ENCODE measurements around the gene GABRA6. TPM values are rescaled to one million over a fixed set of nuclear protein-coding genes. Genes with fewer than 3 reads are reported as not detected.

Gene GABRA6
- total and polyA plus RNA-seq, 2 experiments from 2014 or later, result not detected

DNA sequence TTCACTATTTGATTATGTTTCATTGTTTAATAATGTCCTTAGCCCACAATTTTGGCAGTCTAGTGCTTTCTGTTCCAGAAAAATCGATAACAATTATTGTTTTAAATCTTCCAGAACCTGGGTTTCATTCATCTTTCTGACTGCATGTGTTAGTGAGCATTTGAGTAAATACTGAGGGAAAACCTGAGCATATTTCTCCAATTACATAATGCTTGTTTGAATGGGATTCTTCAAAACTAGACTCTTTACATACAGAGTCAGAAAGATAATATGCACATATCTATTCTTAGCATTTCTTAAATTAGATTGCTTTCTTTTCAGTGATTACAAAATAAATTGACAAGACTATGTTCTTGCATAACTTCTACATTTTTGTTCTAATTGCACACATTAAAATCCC lies 21.9 kb downstream of the GABRA6 start:
- Mint-ChIP-seq H3K4me3 (no peak overlapping the region), H3K27me3 (ENCODE audit: insufficient read depth, low read depth, poor library complexity) (no peaks in the 10 kb centered on the region), H3K27ac (no peak overlapping the region), H3K36me3 (ENCODE audit: low read depth) (no peaks in the 10 kb centered on the region; the same call in 2 of the 3 replicates), H3K4me1 (no peaks in the 10 kb centered on the region), H3K9me3 (no peaks in the 10 kb centered on the region)
- Histone ChIP-seq H3K27me3 (ENCODE audit: insufficient read depth) (no peaks in the 10 kb centered on the region), H3K27ac (ENCODE audit: low read depth) (no peak overlapping the region), H3K4me2 (no peak overlapping the region), H3K4me1 (ENCODE audit: insufficient read depth) (no peaks in the 10 kb centered on the region), H3K9me2 (ENCODE audit: insufficient read depth) (no peaks in the 10 kb centered on the region), H2AFZ (no peak overlapping the region), H4K20me1 (replicated peaks; ENCODE audit: insufficient read depth) (no peaks in the 10 kb centered on the region), H3K4me3 (no peak overlapping the region), H3F3A (replicated peaks; ENCODE audit: low read depth) (no peaks in the 10 kb centered on the region), H3K36me3 (ENCODE audit: insufficient read depth) (no peaks in the 10 kb centered on the region), H3K79me2 (replicated peaks; ENCODE audit: insufficient read depth) (no peaks in the 10 kb centered on the region)
- no peak for ATAC-seq
- no peak for DNase-seq (ENCODE audit: low spot score)
- no peak for TF ChIP-seq EZH2 (IDR thresholded peaks at IDR 0.05; ENCODE audit: low read depth, unreplicated experiment)
- no peak for TF ChIP-seq EZH2phosphoT487 (IDR thresholded peaks at IDR 0.05; ENCODE audit: unreplicated experiment)
- no peak for TF ChIP-seq JUNB (IDR thresholded peaks at IDR 0.05; ENCODE audit: unreplicated experiment)
- TF ChIP-seq ZNF114 (CRISPR knock-in tag; IDR thresholded peaks at IDR 0.05), result no peak
- TF ChIP-seq NANOG (IDR thresholded peaks at IDR 0.05; ENCODE audit: borderline replicate concordance), result no peak
- TF ChIP-seq, protein P1, sequence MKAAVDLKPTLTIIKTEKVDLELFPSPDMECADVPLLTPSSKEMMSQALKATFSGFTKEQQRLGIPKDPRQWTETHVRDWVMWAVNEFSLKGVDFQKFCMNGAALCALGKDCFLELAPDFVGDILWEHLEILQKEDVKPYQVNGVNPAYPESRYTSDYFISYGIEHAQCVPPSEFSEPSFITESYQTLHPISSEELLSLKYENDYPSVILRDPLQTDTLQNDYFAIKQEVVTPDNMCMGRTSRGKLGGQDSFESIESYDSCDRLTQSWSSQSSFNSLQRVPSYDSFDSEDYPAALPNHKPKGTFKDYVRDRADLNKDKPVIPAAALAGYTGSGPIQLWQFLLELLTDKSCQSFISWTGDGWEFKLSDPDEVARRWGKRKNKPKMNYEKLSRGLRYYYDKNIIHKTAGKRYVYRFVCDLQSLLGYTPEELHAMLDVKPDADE (IDR thresholded peaks at IDR 0.05), result no peak
- TF ChIP-seq, protein P2, sequence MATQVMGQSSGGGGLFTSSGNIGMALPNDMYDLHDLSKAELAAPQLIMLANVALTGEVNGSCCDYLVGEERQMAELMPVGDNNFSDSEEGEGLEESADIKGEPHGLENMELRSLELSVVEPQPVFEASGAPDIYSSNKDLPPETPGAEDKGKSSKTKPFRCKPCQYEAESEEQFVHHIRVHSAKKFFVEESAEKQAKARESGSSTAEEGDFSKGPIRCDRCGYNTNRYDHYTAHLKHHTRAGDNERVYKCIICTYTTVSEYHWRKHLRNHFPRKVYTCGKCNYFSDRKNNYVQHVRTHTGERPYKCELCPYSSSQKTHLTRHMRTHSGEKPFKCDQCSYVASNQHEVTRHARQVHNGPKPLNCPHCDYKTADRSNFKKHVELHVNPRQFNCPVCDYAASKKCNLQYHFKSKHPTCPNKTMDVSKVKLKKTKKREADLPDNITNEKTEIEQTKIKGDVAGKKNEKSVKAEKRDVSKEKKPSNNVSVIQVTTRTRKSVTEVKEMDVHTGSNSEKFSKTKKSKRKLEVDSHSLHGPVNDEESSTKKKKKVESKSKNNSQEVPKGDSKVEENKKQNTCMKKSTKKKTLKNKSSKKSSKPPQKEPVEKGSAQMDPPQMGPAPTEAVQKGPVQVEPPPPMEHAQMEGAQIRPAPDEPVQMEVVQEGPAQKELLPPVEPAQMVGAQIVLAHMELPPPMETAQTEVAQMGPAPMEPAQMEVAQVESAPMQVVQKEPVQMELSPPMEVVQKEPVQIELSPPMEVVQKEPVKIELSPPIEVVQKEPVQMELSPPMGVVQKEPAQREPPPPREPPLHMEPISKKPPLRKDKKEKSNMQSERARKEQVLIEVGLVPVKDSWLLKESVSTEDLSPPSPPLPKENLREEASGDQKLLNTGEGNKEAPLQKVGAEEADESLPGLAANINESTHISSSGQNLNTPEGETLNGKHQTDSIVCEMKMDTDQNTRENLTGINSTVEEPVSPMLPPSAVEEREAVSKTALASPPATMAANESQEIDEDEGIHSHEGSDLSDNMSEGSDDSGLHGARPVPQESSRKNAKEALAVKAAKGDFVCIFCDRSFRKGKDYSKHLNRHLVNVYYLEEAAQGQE (IDR thresholded peaks at IDR 0.05; ENCODE audit: unreplicated experiment), result no peak
- no peak for TF ChIP-seq ZNF331 (CRISPR knock-in tag; IDR thresholded peaks at IDR 0.05; ENCODE audit: low read depth)
- TF ChIP-seq STAT1 (IDR thresholded peaks at IDR 0.05; ENCODE audit: unreplicated experiment), result no peak
- no peak for TF ChIP-seq CREB1 (CRISPR knock-in tag; IDR thresholded peaks at IDR 0.05; ENCODE audit: low read depth)
- TF ChIP-seq, protein P3, sequence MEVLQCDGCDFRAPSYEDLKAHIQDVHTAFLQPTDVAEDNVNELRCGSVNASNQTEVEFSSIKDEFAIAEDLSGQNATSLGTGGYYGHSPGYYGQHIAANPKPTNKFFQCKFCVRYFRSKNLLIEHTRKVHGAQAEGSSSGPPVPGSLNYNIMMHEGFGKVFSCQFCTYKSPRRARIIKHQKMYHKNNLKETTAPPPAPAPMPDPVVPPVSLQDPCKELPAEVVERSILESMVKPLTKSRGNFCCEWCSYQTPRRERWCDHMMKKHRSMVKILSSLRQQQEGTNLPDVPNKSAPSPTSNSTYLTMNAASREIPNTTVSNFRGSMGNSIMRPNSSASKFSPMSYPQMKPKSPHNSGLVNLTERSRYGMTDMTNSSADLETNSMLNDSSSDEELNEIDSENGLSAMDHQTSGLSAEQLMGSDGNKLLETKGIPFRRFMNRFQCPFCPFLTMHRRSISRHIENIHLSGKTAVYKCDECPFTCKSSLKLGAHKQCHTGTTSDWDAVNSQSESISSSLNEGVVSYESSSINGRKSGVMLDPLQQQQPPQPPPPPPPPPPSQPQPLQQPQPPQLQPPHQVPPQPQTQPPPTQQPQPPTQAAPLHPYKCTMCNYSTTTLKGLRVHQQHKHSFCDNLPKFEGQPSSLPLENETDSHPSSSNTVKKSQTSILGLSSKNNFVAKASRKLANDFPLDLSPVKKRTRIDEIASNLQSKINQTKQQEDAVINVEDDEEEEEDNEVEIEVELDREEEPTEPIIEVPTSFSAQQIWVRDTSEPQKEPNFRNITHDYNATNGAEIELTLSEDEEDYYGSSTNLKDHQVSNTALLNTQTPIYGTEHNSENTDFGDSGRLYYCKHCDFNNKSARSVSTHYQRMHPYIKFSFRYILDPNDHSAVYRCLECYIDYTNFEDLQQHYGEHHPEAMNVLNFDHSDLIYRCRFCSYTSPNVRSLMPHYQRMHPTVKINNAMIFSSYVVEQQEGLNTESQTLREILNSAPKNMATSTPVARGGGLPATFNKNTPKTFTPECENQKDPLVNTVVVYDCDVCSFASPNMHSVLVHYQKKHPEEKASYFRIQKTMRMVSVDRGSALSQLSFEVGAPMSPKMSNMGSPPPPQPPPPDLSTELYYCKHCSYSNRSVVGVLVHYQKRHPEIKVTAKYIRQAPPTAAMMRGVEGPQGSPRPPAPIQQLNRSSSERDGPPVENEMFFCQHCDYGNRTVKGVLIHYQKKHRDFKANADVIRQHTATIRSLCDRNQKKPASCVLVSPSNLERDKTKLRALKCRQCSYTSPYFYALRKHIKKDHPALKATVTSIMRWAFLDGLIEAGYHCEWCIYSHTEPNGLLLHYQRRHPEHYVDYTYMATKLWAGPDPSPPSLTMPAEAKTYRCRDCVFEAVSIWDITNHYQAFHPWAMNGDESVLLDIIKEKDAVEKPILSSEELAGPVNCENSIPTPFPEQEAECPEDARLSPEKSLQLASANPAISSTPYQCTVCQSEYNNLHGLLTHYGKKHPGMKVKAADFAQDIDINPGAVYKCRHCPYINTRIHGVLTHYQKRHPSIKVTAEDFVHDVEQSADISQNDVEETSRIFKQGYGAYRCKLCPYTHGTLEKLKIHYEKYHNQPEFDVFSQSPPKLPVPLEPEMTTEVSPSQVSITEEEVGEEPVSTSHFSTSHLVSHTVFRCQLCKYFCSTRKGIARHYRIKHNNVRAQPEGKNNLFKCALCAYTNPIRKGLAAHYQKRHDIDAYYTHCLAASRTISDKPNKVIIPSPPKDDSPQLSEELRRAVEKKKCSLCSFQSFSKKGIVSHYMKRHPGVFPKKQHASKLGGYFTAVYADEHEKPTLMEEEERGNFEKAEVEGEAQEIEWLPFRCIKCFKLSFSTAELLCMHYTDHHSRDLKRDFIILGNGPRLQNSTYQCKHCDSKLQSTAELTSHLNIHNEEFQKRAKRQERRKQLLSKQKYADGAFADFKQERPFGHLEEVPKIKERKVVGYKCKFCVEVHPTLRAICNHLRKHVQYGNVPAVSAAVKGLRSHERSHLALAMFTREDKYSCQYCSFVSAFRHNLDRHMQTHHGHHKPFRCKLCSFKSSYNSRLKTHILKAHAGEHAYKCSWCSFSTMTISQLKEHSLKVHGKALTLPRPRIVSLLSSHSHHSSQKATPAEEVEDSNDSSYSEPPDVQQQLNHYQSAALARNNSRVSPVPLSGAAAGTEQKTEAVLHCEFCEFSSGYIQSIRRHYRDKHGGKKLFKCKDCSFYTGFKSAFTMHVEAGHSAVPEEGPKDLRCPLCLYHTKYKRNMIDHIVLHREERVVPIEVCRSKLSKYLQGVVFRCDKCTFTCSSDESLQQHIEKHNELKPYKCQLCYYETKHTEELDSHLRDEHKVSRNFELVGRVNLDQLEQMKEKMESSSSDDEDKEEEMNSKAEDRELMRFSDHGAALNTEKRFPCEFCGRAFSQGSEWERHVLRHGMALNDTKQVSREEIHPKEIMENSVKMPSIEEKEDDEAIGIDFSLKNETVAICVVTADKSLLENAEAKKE (CRISPR knock-in tag; IDR thresholded peaks at IDR 0.05), result no peak

All from GM23338 (cell line).